HFF-Myc (cell line): ENCODE data around the gene PIK3C2G.
A peak's percentile ranks its signal among the peaks of the same experiment; 100 is the strongest.
"Not testable (repeated sequence)": the region's sequence is repeated elsewhere in the genome, so short reads cannot be mapped to it uniquely, and the experiment has no call there.

Source experiments
- DNase-seq: peaks from one replicate; pipeline ENCODE4 v3.0.0-alpha.2; 2011; ENCODE audit warnings: low read depth; ENCODE audit errors: extremely low read depth
- H3K4me3 ChIP-seq: replicated peaks from 2 replicates; pipeline ENCODE4 v1.5.1; 2011; ENCODE audit warnings: low read depth, mild to moderate bottlenecking, control low read depth, low read length
- CTCF ChIP-seq: IDR thresholded peaks from 2 replicates; pipeline ENCODE4 v1.5.1; 2012; ENCODE audit warnings: mild to moderate bottlenecking, low read depth, low read length, control low read depth; ENCODE audit errors: missing control alignments

PIK3C2G gene

GRCh38 chr12:18242380-18243089, 18.8 kb upstream of the PIK3C2G start:
- DNase-seq: no peak
- TF ChIP-seq CTCF: no peak
- H3K4me3 ChIP-seq: no peak overlapping the region

- DNase-seq: no peak
- H3K4me3 ChIP-seq: no peak overlapping the region
- TF ChIP-seq CTCF: no peak
These were observed 18.1 kb upstream of the PIK3C2G start for GRCh38 chr12:18243238-18243637.

GRCh38 chr12:18246066-18246465, 15.3 kb upstream of the PIK3C2G start:
- H3K4me3 ChIP-seq: no peak overlapping the region
- peak; percentile 19 for TF ChIP-seq CTCF
- DNase-seq: no peak

GRCh38 chr12:18250313-18250916, 10.9 kb upstream of the PIK3C2G start:
- TF ChIP-seq CTCF: peak; percentile 55
- DNase-seq: peak; percentile 52
- H3K4me3 ChIP-seq: no peak overlapping the region

- H3K4me3 ChIP-seq: no peak overlapping the region
- DNase-seq: no peak
- no peak for TF ChIP-seq CTCF
These were observed 7.2 kb upstream of the PIK3C2G start for GRCh38 chr12:18254081-18254480.

- not testable (repeated sequence) for DNase-seq
These were observed 6.3 kb upstream of the PIK3C2G start for GRCh38 chr12:18255004-18255403.

GRCh38 chr12:18257251-18257650, 4.1 kb upstream of the PIK3C2G start:
- TF ChIP-seq CTCF: no peak
- DNase-seq: no peak
- no peak overlapping the region for H3K4me3 ChIP-seq

More at GRCh38 chr12:18255004-18255403, 6.3 kb upstream of the PIK3C2G start:
- not testable (repeated sequence) for H3K4me3 ChIP-seq
